ENCODE measurements around the gene RHOB. TPM values are rescaled to one million over a fixed set of nuclear protein-coding genes. Genes with fewer than 3 reads are reported as not detected.
"Not testable (repeated sequence)": the region's sequence is repeated elsewhere in the genome, so short reads cannot be mapped to it uniquely, and the experiment has no call there.

The RHOB gene
- total and polyA plus RNA-seq, 7 donors: 111 to 669 (median 194) TPM

DNA sequence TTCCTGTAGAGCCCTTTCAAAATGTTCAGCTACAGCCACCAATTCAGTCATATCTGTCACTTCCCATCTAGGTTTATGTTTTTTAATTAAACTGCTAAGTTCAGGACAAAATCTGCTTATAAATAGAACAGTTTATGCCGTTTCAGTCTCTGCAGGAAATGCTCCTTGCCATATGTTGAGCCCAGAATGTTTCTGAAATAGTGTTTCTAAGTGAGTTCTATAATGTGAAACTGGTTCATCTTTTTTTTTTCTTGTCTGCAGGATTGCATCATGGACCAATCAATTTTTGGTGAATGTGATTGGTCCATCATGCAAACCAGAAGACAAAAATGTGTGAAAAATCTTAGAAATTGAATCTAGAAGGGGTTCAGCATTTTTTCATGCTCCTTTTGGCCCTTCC is 30.2 kb upstream of the RHOB start:
- H3K4me3 ChIP-seq: no peak overlapping the region
- no peak overlapping the region for H3K27ac ChIP-seq
- 77 to 81% (median 78%) methylated on average over 1 of the region's 1 CpG for WGBS, 3 donors
- H3K4me1 ChIP-seq: peaks cover 7% of the 10 kb centered on the region
- H3K9me3 ChIP-seq: no peaks in the 10 kb centered on the region
- H3K27me3 ChIP-seq (ENCODE audit: insufficient read depth in 3 of 3, low read length in 2 of 3): peaks cover 0 to 6% (median 0%) of the 10 kb centered on the region in 3 donors
- no peaks in the 10 kb centered on the region for H3K36me3 ChIP-seq (ENCODE audit: insufficient read depth in 1 of 2, low read depth in 1 of 2)
- intact Hi-C loops (cut with DNase I): no loop called here
- TF ChIP-seq CTCF (IDR thresholded peaks at IDR 0.05): no peak
- DNase-seq (no peak), ATAC-seq (no peak)

GRCh38 chr2:20417230-20417821 is 29.5 kb upstream of the RHOB start:
- H3K4me1 ChIP-seq: peaks cover 13% of the 10 kb centered on the region
- H3K36me3 ChIP-seq (ENCODE audit: insufficient read depth in 1 of 2, low read depth in 1 of 2); H3K4me3 ChIP-seq; H3K9me3 ChIP-seq; intact Hi-C loops (cut with DNase I); ATAC-seq; DNase-seq; H3K27ac ChIP-seq; H3K27me3 ChIP-seq (ENCODE audit: insufficient read depth in 3 of 3, low read length in 2 of 3): not testable (repeated sequence)
- WGBS, 3 donors: 87 to 99% (median 98%) methylated on average over 5 of the region's 5 CpGs

DNA sequence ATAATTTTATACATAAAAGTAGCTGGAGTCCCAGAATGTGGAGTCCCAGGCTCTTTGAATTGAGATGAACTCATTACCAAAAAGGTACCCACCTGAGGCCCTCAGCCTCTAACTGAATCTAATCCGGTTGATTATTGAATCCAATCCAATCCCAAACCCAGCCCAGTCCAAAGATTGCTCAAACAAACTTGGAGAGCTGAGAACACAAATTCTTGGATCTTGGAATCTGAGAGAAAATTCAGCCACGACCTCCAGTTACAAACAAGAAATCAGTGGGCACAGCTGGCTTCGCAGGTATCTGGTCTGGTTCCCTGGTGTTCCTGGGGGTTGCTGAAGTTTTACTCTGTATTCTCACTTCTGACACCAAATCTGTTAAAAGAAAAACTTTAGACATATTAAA is 28.4 kb upstream of the RHOB start:
- H3K36me3 ChIP-seq (ENCODE audit: insufficient read depth in 1 of 2, low read depth in 1 of 2): no peaks in the 10 kb centered on the region
- TF ChIP-seq CTCF (IDR thresholded peaks at IDR 0.05): no peak
- H3K27me3 ChIP-seq (ENCODE audit: insufficient read depth in 3 of 3, low read length in 2 of 3): peaks cover 0 to 6% (median 0%) of the 10 kb centered on the region in 3 donors
- DNase-seq (no peak), ATAC-seq (no peak)
- no peak overlapping the region for H3K27ac ChIP-seq
- 54 to 72% (median 57%) methylated on average over 3 of the region's 3 CpGs for WGBS, 3 donors
- H3K4me3 ChIP-seq: no peak overlapping the region
- H3K4me1 ChIP-seq: peaks cover 24% of the 10 kb centered on the region
- no peaks in the 10 kb centered on the region for H3K9me3 ChIP-seq
- intact Hi-C loops (cut with DNase I): loop anchor here in 1 of 2 donors (1.0 kb wide), 1 partner anchor 39 kb away; no protein-coding TSS in a partner anchor

DNA sequence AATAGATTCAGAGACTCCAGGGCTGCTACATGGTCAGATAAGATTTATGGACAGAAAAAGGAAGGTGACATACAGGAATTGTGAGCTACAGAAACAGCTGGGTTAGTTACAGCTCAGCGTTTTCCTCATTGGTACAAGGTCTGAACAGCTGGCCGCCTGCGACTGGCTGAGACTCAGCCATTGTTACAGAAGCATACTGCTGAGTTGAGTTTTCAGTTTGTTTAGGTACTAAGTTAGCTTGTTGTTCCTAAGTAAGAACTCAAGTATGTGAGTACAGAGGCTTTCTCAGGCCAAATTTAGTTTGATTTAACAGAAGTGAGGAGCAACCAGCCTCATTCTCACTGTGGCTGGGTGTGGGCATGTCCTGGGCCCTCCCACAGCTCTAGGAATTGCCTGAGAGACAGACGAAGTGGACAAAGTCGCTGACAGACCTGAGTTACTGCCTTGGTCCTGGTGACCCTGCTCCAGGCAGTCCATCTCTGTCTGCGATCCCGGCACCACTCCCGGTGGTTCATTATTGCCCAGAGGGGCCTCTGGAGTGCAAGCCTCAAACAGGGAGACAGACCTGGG is 27.8 kb upstream of the RHOB start:
- WGBS, 3 donors: 35 to 43% (median 36%) methylated on average over 8 of the region's 8 CpGs

More for the DNA sequence above, 27.8 kb upstream of the RHOB start:
- H3K4me1 ChIP-seq: peaks cover 27% of the 10 kb centered on the region
- peaks cover 0 to 7% (median 0%) of the 10 kb centered on the region in 3 donors for H3K27me3 ChIP-seq (ENCODE audit: insufficient read depth in 3 of 3, low read length in 2 of 3)
- H3K36me3 ChIP-seq (ENCODE audit: insufficient read depth in 1 of 2, low read depth in 1 of 2): no peaks in the 10 kb centered on the region
- no peak for DNase-seq
- H3K27ac ChIP-seq: no peak overlapping the region
- H3K4me3 ChIP-seq: no peak overlapping the region
- ATAC-seq: peak in 3 of 4 donors; percentile 25 to 53 (median 41)
- no peaks in the 10 kb centered on the region for H3K9me3 ChIP-seq
- no peak for TF ChIP-seq CTCF (IDR thresholded peaks at IDR 0.05)
- intact Hi-C loops (cut with DNase I): no loop called here

All from psoas muscle (tissue), 8 donors.